GM21723 (cell line): ENCODE data around the gene STRADB.
"Not testable (repeated sequence)": the region's sequence is repeated elsewhere in the genome, so short reads cannot be mapped to it uniquely, and the experiment has no call there.

Source experiments
- ATAC-seq: cut with Tn5 transposase; IDR thresholded peaks from one replicate; pipeline ENCODE4 v1.9.1; 2021; ENCODE audit warnings: mild to moderate bottlenecking, moderate library complexity; ENCODE audit not compliant: unreplicated experiment

The STRADB gene

GRCh38 chr2:201451292-201452057 lies at the start of gene STRADB, which contains the start of gene TRAK2:
STRADB (plus strand) TSS chr2:201451740; CDS start chr2:201454841, 3,101 bp downstream.
TRAK2 (minus strand) TSS chr2:201451458; CDS start chr2:201420507, 30,951 bp downstream.
- ATAC-seq: peak; percentile 96

DNA sequence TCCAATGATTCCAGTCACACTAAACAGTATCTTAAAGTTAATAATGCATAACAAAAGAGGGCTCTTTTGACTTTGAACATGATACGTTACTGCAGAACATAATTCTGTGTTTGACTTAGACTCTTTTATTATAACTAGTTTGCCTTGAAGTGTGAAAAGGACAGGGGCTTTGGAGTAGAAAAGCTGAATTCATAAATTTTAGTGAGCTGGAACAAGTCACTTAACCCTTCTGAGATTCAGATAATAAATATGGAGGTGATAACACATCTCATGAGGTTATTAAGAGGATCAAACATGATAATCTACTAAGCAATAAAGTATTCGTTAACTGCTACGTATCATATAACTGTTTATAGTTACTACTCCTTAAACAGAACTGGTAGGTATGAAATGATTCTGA lies 49.7 kb upstream of the STRADB start:
- no peak for ATAC-seq

DNA sequence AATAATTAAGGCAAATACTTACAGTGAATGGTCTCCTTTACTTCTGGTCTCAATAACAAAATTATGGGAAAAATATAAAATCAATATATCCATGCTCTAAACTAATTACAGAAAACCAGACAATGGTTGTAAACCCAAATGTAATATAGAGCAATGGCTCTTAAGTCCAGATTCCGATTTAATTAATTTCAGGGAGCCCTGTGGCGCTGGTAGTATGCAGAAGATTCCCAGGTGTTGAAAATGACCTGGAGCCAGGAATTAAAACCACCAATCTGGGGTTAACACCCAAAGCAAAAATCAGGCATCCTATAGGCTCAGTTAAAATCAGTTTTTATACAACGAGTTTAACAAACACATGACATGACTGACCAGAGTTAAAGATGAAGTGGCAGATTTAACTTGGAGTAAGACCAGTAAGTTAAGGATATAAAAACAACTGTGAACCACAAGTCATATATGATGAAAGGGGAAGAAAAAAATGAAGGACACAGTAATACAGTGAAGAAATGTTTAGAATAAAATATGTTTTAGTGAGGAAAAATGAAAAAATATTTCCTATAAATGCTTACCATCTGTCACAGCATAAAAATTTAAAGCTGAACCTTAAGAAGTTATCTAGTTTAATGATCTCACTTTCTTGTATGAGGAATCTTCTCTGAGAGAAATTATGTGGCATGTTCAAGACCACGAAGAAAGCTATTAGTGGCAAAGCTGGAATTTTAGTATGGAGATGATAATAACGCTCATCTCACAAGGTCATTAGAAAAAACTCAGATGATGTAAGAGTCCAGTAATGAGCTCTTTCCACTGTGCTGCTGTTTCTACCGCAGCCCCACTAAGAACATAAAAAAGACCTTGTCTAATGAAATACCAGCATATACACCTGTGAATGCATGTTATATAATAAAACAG lies 48.6 kb upstream of the STRADB start:
- ATAC-seq: no peak

DNA sequence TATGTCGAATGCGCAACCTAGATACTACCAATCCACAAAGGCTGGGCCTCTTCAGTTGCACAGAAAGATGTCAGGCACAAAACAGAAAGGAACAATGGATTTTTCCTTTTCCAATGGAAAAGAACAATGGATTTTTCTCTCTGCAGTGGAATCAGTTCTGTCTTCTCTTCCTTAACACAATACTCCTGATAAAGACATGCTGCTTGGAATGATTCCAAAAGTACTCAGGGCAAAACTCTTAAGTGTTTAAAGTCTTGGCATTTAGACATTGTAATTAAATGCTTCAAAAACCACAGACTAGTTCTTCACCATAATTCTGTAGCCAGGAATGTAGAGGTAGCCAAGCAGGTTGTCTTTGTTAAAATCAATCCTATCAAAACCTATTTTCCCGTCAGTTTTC lies 47.7 kb upstream of the STRADB start:
- no peak for ATAC-seq

DNA sequence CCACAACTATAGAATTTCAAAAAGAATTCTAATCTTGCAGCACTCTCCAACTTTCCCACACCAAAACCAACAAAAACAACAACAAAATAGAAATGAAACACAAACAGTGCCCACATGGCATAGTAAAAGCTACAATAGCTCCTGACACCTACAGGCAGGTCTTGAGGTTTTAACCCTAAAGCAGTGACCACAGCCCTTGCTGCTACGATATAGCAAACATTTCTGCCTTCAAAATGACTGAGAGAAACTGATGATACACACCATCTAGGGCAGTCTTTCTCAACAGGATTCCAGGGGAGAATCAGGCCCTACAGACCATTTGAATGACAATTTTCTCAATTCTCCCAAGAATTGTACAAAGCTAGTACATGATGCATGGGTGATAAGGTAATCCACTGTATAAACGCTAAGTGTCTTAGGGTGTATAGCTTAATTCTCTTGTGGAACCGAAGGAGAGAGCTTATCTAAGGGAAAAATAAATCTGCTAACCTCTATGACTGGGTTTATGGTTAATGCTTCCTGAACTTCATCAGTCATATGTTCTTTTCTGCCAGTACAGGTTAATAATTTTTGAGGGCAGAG lies 46.8 kb upstream of the STRADB start:
- ATAC-seq: no peak

GRCh38 chr2:201406077-201406662 lies 45.4 kb upstream of the STRADB start:
- no peak for ATAC-seq

DNA sequence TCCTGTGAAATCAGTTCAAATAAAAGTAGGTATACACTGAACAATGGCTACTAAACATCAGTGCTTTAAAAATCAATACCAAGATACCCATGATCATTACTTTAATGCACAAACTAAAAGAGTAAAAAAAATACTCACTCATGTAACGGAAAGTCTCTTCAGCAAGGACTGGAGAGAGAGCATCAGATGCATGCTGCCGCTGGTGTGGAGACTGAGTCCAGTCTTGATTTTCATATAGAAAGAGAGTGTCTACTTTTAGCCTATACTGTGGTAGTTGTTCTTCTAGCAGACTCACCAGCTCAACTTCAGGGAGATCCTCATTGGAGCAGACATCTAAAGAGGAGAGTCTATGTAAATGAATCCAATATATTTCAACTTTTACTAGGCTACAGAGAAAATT lies 44.3 kb upstream of the STRADB start:
- no peak for ATAC-seq

DNA sequence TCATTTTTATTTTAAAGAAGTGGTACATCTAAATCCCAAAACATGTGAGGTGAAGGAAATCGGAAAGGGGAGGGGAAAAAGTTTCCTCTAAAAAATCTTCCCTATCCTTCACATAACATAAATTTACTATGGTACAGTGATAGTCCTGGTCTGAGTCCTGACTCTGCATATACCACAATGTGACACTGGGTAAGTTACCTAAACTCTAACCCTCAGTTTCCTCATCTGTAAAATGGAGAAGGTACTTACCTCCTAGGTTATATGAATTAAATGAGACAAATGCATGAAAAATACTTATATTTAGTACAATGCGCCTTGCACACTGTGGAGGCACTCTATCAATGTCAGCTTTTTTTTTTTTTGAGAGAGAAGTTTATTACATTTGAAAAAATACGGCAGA lies 42.6 kb upstream of the STRADB start:
- ATAC-seq: no peak

DNA sequence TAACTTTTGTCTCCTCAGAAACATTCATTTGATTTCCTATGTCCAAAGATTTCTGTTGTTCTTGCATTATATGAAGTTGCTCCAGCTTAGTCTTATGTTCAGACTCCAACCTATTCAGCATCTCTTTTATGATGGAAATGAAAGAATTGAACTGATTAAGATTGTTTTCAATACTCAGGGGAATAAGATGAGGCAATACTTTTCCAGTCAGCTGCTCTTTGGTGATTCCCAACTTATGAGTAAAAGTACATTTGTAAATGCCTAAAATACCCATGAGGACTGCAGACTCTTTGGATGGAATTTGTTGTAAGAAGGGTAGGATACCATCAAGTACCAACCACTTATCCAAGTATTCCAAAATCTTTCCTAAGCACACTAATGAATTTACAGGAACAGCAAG lies 40.1 kb upstream of the STRADB start:
- ATAC-seq: no peak

GRCh38 chr2:201413143-201413542 lies 38.4 kb upstream of the STRADB start:
- no peak for ATAC-seq

GRCh38 chr2:201413552-201413951 lies 38.0 kb upstream of the STRADB start:
- no peak for ATAC-seq

- ATAC-seq: peak; percentile 94
These were observed 37.2 kb upstream of the STRADB start for GRCh38 chr2:201414099-201415023.

DNA sequence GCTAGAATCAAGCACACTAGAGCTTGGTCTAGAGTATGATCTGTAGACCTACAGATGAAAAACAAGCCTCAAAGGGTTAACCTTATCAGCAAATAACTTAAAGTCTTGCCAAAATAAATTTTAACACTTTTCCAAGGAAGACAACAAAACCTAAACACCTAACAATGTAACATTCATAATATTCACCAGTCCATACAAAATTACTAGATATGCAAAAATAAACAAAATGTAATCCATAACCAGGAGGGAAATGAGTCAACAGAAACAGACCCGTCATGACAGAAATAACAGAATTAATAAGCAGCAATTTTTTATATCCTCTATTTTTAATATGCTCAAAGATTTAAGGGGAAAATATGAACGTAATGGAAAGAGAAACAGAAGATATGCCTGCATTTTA lies 36.4 kb upstream of the STRADB start:
- ATAC-seq: no peak

DNA sequence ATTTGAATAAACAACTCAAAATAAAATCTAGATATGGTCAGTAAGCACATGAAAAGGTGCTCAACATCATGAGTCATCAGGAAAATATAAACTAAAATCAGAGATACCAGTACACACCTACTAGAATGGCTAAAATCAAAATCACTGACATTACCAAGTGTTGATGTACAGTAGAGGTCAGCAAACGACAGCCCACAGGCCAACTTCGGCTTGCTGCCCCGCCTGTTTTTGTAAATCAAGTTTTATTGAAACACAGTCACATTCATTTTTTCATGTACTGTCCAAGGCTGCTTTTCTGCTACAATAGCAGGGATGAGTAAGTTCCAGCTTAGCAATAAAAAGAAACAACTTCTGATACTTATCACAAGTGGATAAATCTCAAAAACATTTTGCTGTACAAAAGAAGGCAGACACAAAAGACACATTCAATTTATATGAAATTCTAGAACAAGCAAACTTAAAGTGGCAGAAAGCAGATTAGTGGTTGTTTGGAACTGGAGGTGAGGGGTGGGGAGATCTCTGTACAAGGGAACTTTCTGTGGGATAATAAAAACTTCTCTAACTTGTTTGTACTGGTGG lies 32.4 kb upstream of the STRADB start:
- no peak for ATAC-seq

DNA sequence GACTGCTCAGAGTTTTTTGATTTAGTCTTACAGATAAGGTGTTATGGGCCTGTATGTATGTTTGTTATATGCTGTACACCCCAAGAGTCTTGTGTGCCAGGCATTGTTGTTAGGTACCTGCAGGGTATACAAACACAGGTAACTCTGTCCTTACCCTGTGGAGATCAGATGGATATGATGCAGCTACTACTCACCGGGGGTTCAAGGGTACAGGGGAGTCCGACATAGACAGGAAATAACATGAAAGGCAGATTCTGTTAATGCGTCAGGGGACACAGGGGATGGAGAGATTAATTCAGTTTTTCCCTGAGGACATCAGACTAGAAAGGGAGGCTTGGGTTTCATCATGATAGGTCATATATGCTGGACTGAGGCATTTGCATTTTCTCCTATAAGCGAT lies 31.6 kb upstream of the STRADB start:
- no peak for ATAC-seq

DNA sequence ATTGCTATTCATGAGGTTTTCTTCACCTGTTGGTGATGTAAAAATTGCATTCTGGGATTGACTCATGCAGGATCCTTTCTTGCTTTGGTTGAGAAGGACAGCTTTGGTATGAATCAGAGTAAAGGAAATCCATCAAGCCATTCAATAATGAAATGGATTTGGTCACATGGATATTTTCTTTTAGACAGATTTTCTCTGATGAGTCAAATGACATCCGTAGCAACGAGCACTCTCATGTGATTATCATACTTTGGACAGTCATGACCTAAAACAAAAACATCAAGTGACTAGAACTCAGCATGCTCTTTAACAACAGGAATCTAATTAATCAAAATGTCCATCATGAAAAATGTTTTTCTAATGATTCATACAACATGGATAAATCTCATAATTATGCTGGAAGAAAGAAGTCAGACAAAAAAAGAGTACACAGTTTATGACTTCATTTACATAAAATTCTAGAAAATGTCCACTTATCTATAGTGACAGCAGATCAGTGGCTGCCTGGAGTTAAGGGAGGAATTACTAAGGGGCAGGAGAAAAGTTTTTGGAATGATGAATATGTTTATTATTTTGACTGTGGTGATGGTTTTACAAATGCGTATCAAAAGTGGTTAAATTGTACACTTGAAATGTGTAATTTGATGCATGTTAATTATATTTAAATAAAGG lies 31.0 kb upstream of the STRADB start:
- no peak for ATAC-seq

- no peak for ATAC-seq
These were observed 25.6 kb upstream of the STRADB start for GRCh38 chr2:201425952-201426351.

- not testable (repeated sequence) for ATAC-seq
These were observed 23.2 kb upstream of the STRADB start for GRCh38 chr2:201428366-201428765.

DNA sequence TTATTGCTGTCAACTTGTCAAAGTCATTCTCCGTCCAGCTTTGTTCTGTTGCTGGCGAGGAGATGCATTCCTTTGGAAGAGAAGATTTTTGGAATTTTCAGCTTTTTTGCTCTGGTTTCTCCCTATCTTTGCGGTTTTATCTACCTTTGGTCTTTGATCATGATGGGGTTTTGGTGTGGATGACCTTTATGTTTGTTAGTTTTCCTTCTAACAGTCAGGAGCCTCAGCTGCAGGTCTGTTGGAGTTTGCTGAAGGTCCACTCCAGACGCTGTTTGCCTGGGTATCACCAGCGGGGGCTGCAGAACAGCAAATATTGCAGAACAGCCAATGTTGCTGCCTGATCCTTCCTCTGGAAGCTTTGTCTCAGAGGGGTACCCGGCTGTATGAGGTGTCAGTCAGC lies 21.7 kb upstream of the STRADB start:
- ATAC-seq: not testable (repeated sequence)
